Liver (tissue), 9 donors: Measurements from ENCODE around the gene P2RY14. TPM values are rescaled to one million over a fixed set of nuclear protein-coding genes. Genes with fewer than 3 reads are reported as not detected.

Source experiments
- DNase-seq: peaks from one replicate; pipeline ENCODE4 v3.0.0-alpha.2; 2017; ENCODE audit warnings: low spot score
- H3K27ac ChIP-seq, 2 donors: one replicate each; pipeline ENCODE4 v1.7.0; 2013; ENCODE audit warnings: inconsistent platforms in 2 of 2, low read length in 2 of 2, control low read depth in 1 of 2, low read depth in 1 of 2, mild to moderate bottlenecking in 1 of 2
- H3K27me3 ChIP-seq, 4 donors: one replicate each; pipeline versions ENCODE4 v1.6.1 to v1.7.0; 2013; ENCODE audit warnings: low read length in 3 of 4, inconsistent platforms in 1 of 4, mild to moderate bottlenecking in 1 of 4, moderate library complexity in 1 of 4; ENCODE audit not compliant: control insufficient read depth in 4 of 4, insufficient read depth in 4 of 4
- H3K36me3 ChIP-seq, 4 donors: one replicate each; pipeline versions ENCODE4 v1.6.1 to v1.7.0; 2013; ENCODE audit warnings: low read length in 3 of 4, mild to moderate bottlenecking in 3 of 4, low read depth in 1 of 4, moderate library complexity in 1 of 4; ENCODE audit not compliant: control insufficient read depth in 4 of 4, insufficient read depth in 3 of 4
- H3K4me1 ChIP-seq, 4 donors: one replicate each; pipeline versions ENCODE4 v1.6.1 to v1.7.0; 2013; ENCODE audit warnings: low read length in 3 of 4, mild to moderate bottlenecking in 3 of 4, moderate library complexity in 1 of 4; ENCODE audit not compliant: control insufficient read depth in 4 of 4, insufficient read depth in 4 of 4
- H3K4me3 ChIP-seq, 3 donors: one replicate each; pipeline versions ENCODE4 v1.6.1 to v1.7.0; 2013; ENCODE audit warnings: low read length in 3 of 3, control low read depth in 1 of 3, low read depth in 1 of 3, mild to moderate bottlenecking in 1 of 3
- H3K9ac ChIP-seq, 2 donors: one replicate each; pipeline ENCODE4 v1.7.0; 2013; ENCODE audit warnings: low read length in 2 of 2, mild to moderate bottlenecking in 2 of 2, moderate library complexity in 2 of 2, control low read depth in 1 of 2, low read depth in 1 of 2
- H3K9me3 ChIP-seq, 4 donors: one replicate each; pipeline versions ENCODE4 v1.6.1 to v1.7.0; 2013; ENCODE audit warnings: low read length in 3 of 4; ENCODE audit not compliant: control insufficient read depth in 4 of 4
- ATF3 ChIP-seq: IDR thresholded peaks from 2 replicates; pipeline ENCODE4 v1.6.1; 2016; ENCODE audit warnings: antibody characterized with exemption
- CTCF ChIP-seq: fragments of 150-350 bp; IDR thresholded peaks from 2 replicates; pipeline ENCODE4 v1.5.1; 2017; ENCODE audit warnings: improper control_type of control experiment, low read depth, low read length; ENCODE audit not compliant: missing input control
- EGR1 ChIP-seq, 2 donors: IDR thresholded peaks; 2 replicates each; pipeline ENCODE4 v1.6.1; 2016 to 2018; ENCODE audit warnings: antibody characterized with exemption in 2 of 2, low read depth in 2 of 2
- GABPA ChIP-seq, 2 donors: IDR thresholded peaks in 1 of 2; conservative IDR thresholded peaks in 1 of 2; 2 replicates each; pipeline ENCODE4 v1.6.1; 2016; ENCODE audit warnings: antibody characterized with exemption in 2 of 2, mild to moderate bottlenecking in 1 of 2, moderate library complexity in 1 of 2
- HNF4A ChIP-seq, 2 donors: conservative IDR thresholded peaks; 2 replicates each; pipeline ENCODE4 v1.6.1; 2016; ENCODE audit warnings: antibody characterized with exemption in 2 of 2, mild to moderate bottlenecking in 2 of 2
- HNF4G ChIP-seq: IDR thresholded peaks from 2 replicates; pipeline ENCODE4 v1.6.1; 2016; ENCODE audit warnings: antibody characterized with exemption
- JUND ChIP-seq, 2 donors: IDR thresholded peaks; 2 replicates each; pipeline ENCODE4 v1.6.1; 2016; ENCODE audit warnings: antibody characterized with exemption in 2 of 2
- MAX ChIP-seq: IDR thresholded peaks from 2 replicates; pipeline ENCODE4 v1.6.1; 2016; ENCODE audit warnings: antibody characterized with exemption
- NR2F2 ChIP-seq: IDR thresholded peaks from 2 replicates; pipeline ENCODE4 v1.6.1; 2016; ENCODE audit warnings: antibody characterized with exemption
- RAD21 ChIP-seq, 2 donors: IDR thresholded peaks; 2 replicates each; pipeline ENCODE4 v1.6.1; 2016; ENCODE audit warnings: antibody characterized with exemption in 2 of 2, mild to moderate bottlenecking in 2 of 2
- REST ChIP-seq: IDR thresholded peaks from 2 replicates; pipeline ENCODE4 v1.6.1; 2016; ENCODE audit warnings: antibody characterized with exemption, mild to moderate bottlenecking
- RXRA ChIP-seq, 2 donors: IDR thresholded peaks; 2 replicates each; pipeline ENCODE4 v1.6.1; 2017 to 2018; ENCODE audit warnings: antibody characterized with exemption in 2 of 2, mild to moderate bottlenecking in 1 of 2
- TAF1 ChIP-seq: conservative IDR thresholded peaks from 2 replicates; pipeline ENCODE4 v1.6.1; 2016; ENCODE audit warnings: antibody characterized with exemption, mild to moderate bottlenecking
- YY1 ChIP-seq: IDR thresholded peaks from 2 replicates; pipeline ENCODE4 v1.6.1; 2016; ENCODE audit warnings: antibody characterized with exemption, mild to moderate bottlenecking
- ZBTB33 ChIP-seq: IDR thresholded peaks from 2 replicates; pipeline ENCODE4 v1.6.1; 2016; ENCODE audit warnings: antibody characterized with exemption
- WGBS: extraction: QIAGEN DNeasy Blood & Tissue Kit; methylation state at CpG from one replicate; pipeline ENCODE4 v1.1.7; 2013; 5-methylcytosine and 5-hydroxymethylcytosine counted together
- polyA plus RNA-seq, 2 donors: library from polyadenylated mRNA; stranded (reverse) in 1 of 2; unstranded in 1 of 2; fragments of 200-250 nt in 1 of 2; fragments of >200 nt in 1 of 2; fragmentation: Nextera tagmentation in 1 of 2; extraction: Ambion mirVana in 1 of 2; gene quantifications; one replicate each; pipeline versions ENCODE4 v1.2.1 to v1.2.3, GENCODE V29; 2013 to 2015
- total RNA-seq, 2 donors: library from RNA; depleted of rRNA; stranded (reverse); fragments of >200 nt; gene quantifications; one replicate each; pipeline ENCODE4 v1.2.3, GENCODE V29; 2014
- donor health status: healthy.
- donor health status: healthy.
- donor health status: healthy.
- donor health status: healthy.
- donor health status: healthy.

The P2RY14 gene
- total and polyA plus RNA-seq, 4 donors, result 0.10 to 0.37 (median 0.22) TPM

- Histone ChIP-seq H3K4me1 (no peaks in the 10 kb centered on the region), H3K9ac (no peak overlapping the region), H3K27ac (no peak overlapping the region), H3K9me3 (no peaks in the 10 kb centered on the region), H3K27me3 (no peaks in the 10 kb centered on the region), H3K36me3 (no peaks in the 10 kb centered on the region), H3K4me3 (no peak overlapping the region)
- no peak for DNase-seq
- 76% methylated on average over 2 of the region's 2 CpGs for WGBS
- TF ChIP-seq EGR1 (IDR thresholded peaks at IDR 0.05; ENCODE audit: low read depth in 2 of 2) (no peak), TAF1 (no peak), CTCF (no peak), RXRA (IDR thresholded peaks at IDR 0.05) (no peak), ZBTB33 (no peak), ATF3 (no peak), RAD21 (IDR thresholded peaks at IDR 0.05) (no peak), YY1 (no peak), REST (no peak), NR2F2 (no peak), HNF4A (conservative IDR thresholded peaks at IDR 0.05) (no peak), HNF4G (no peak), GABPA (IDR thresholded peaks at IDR 0.05 in 1 of 2, conservative IDR thresholded peaks at IDR 0.05 in 1 of 2) (no peak), JUND (IDR thresholded peaks at IDR 0.05) (no peak)
Measured at GRCh38 chr3:151276038-151276686, 2.2 kb downstream of the P2RY14 start.

GRCh38 chr3:151275091-151275490 is 3.3 kb downstream of the P2RY14 start:
- no peaks in the 10 kb centered on the region for H3K36me3 ChIP-seq
- TF ChIP-seq HNF4A (conservative IDR thresholded peaks at IDR 0.05) (no peak), ZBTB33 (no peak), TAF1 (no peak), RXRA (IDR thresholded peaks at IDR 0.05) (no peak), YY1 (no peak), MAX (no peak)
- no peak overlapping the region for H3K27ac ChIP-seq
- H3K9me3 ChIP-seq, result no peaks in the 10 kb centered on the region
- H3K27me3 ChIP-seq, result no peaks in the 10 kb centered on the region
- H3K4me3 ChIP-seq, result no peak overlapping the region
- no peaks in the 10 kb centered on the region for H3K4me1 ChIP-seq
- WGBS, result 86% methylated on average over 5 of the region's 5 CpGs
- DNase-seq, result no peak
- H3K9ac ChIP-seq, result no peak overlapping the region
